Activated CD4-positive, alpha-beta T cell treated with anti-CD3 and anti-CD28 coated beads, Interleukin-2, amount 10 ng/mL, durations not matched to agents 7 days and 5 days (primary cell): ENCODE data around the gene MESP2. TPM values are rescaled to one million over a fixed set of nuclear protein-coding genes. Genes with fewer than 3 reads are reported as not detected.

ENCODE experiments used
- CTCF ChIA-PET: fragments of 350-600 bp; sonication (Branson Sonifier 250); formaldehyde crosslinking; loops from one replicate; lab custom pipeline; 2021; ENCODE audit warnings: antibody characterized with exemption; lab: Charles Lee
- POLR2A ChIA-PET: fragments of 350-600 bp; sonication (Branson Sonifier 250); formaldehyde crosslinking; loops from one replicate; lab custom pipeline; 2021; ENCODE audit warnings: antibody characterized with exemption; lab: Charles Lee
- DNase-seq: peaks from one replicate; pipeline ENCODE4 v3.0.0-alpha.2; 2020
- H3K27ac Mint-ChIP-seq: one replicate; pipeline ENCODE4 v1.8.0; 2021; ENCODE audit warnings: mild to moderate bottlenecking, moderate library complexity, mixed read lengths
- H3K27me3 Mint-ChIP-seq: one replicate; pipeline ENCODE4 v1.8.0; 2021; ENCODE audit warnings: mixed read lengths
- H3K36me3 Mint-ChIP-seq: one replicate; pipeline ENCODE4 v1.8.0; 2021; ENCODE audit warnings: low read depth, mixed read lengths
- H3K4me1 Mint-ChIP-seq: one replicate; pipeline ENCODE4 v1.8.0; 2021; ENCODE audit warnings: mixed read lengths
- H3K4me3 Mint-ChIP-seq: one replicate; pipeline ENCODE4 v1.8.0; 2021; ENCODE audit warnings: mild to moderate bottlenecking, moderate library complexity, mixed read lengths
- H3K9me3 Mint-ChIP-seq: one replicate; pipeline ENCODE4 v1.8.0; 2021; ENCODE audit warnings: mixed read lengths
- total RNA-seq, 2 experiments: library from RNA; stranded (reverse); gene quantifications; one replicate each; pipeline ENCODE4 v1.2.3, GENCODE V29; 2021

Gene MESP2
- total RNA-seq, 2 experiments from 2014 or later, result not detected

DNA sequence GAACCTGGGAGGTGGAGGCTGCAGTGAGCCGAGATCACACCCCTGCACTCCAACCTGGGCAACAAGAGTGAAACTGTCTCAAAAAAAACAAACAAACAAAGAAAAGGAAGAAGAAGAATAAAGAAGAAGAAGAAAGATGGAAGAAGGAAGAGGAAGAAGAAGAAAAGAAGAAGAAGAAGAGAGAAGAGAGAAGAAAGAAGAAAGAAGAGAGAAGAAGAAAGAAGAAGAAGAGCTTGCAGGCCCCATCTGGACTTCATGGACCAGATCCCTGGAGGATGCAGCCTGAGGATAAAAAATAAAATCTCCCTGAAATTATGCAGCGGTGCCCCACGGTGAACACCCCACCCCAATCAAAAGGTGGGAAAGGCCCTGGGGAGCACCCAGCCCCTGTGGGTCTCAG is 16.3 kb upstream of the MESP2 start:
- no peak for DNase-seq
- H3K9me3 Mint-ChIP-seq, result no peaks in the 10 kb centered on the region
- no peak overlapping the region for H3K27ac Mint-ChIP-seq
- no peak overlapping the region for H3K4me3 Mint-ChIP-seq
- ChIA-PET POLR2A (no interaction called here), CTCF (interaction anchor here (0.6 to 2.9 kb wide), 12 partner anchors 13 to 1931 kb away, joined by 3 to 25 read pairs (median 6); partner anchors contain the start of gene ARPIN)
- H3K4me1 Mint-ChIP-seq, result peaks cover 5% of the 10 kb centered on the region
- no peaks in the 10 kb centered on the region for H3K36me3 Mint-ChIP-seq
- peaks cover 11% of the 10 kb centered on the region for H3K27me3 Mint-ChIP-seq

DNA sequence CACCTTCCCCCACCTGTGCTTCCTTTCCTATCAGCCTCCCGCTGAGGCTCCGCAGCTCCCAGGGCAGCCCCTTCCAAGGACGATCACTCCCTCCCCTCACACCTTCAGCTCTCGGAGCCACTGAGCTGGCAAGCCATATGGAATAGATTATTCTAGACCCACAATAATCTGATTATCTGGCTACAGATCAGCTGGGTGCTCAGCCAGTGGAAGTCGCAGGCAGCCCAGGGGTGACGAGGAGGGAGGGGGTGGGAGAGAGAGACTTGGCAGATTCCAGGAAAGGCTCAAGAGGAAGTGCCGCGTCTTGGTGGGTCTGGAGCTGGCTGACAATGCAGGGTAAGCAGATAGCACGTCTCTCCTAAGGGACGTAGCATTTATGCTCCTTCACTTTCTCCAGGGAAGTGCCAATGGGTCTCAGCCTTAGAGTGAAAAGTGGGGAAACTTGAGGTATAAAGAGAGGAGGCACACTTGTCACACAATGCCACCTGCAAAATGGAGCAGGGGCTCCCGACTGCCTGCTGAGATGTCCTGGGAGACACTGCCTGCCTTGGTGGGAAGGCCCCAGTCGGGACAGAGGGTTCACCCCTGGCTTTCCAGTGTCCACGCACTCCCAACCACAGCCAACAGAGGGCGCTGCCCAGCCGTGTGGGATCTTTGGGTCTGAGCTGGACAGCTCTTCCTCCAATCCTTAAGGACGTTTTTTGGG is 15.7 kb upstream of the MESP2 start:
- ChIA-PET POLR2A (interaction anchor here (0.9 kb wide), 1 partner anchor 114 kb away, joined by 3 read pairs; no protein-coding TSS in a partner anchor), CTCF (interaction anchor here (0.6 to 2.9 kb wide), 23 partner anchors 9 to 1931 kb away, joined by 3 to 25 read pairs (median 4); partner anchors contain the start of genes ARPIN and MESP1)
- Mint-ChIP-seq H3K36me3 (no peaks in the 10 kb centered on the region), H3K4me1 (peaks cover 5% of the 10 kb centered on the region), H3K4me3 (no peak overlapping the region), H3K9me3 (no peaks in the 10 kb centered on the region), H3K27ac (no peak overlapping the region), H3K27me3 (peaks cover 9% of the 10 kb centered on the region)
- peak; percentile 75 for DNase-seq

- no peak overlapping the region for H3K4me3 Mint-ChIP-seq
- H3K4me1 Mint-ChIP-seq, result peaks cover 5% of the 10 kb centered on the region
- no peaks in the 10 kb centered on the region for H3K9me3 Mint-ChIP-seq
- CTCF ChIA-PET, result interaction anchor here (0.7 to 2.9 kb wide), 23 partner anchors 8 to 326 kb away, joined by 3 to 25 read pairs (median 4); partner anchors contain the start of genes ARPIN, MESP1 and MESP2
- POLR2A ChIA-PET, result interaction anchor here (0.9 kb wide), 1 partner anchor 114 kb away, joined by 3 read pairs; no protein-coding TSS in a partner anchor
- H3K27me3 Mint-ChIP-seq, result peaks cover 3% of the 10 kb centered on the region
- H3K27ac Mint-ChIP-seq, result no peak overlapping the region
- no peak for DNase-seq
- no peaks in the 10 kb centered on the region for H3K36me3 Mint-ChIP-seq
Measured at GRCh38 chr15:89761009-89761831, 14.9 kb upstream of the MESP2 start.

- CTCF ChIA-PET, result interaction anchor here (0.9 to 2.9 kb wide), 10 partner anchors 9 to 126 kb away, joined by 3 to 25 read pairs (median 4); partner anchors contain the start of gene MESP2
- POLR2A ChIA-PET, result no interaction called here
- DNase-seq, result no peak
- no peak overlapping the region for H3K4me3 Mint-ChIP-seq
- H3K36me3 Mint-ChIP-seq, result no peaks in the 10 kb centered on the region
- H3K27ac Mint-ChIP-seq, result no peak overlapping the region
- peaks cover 3% of the 10 kb centered on the region for H3K27me3 Mint-ChIP-seq
- peaks cover 5% of the 10 kb centered on the region for H3K4me1 Mint-ChIP-seq
- H3K9me3 Mint-ChIP-seq, result no peaks in the 10 kb centered on the region
Measured at GRCh38 chr15:89761929-89762328, 14.2 kb upstream of the MESP2 start.

GRCh38 chr15:89765694-89766093 is 10.4 kb upstream of the MESP2 start:
- no peak for DNase-seq
- Mint-ChIP-seq H3K27me3 (peaks cover 3% of the 10 kb centered on the region), H3K4me3 (no peak overlapping the region), H3K36me3 (no peaks in the 10 kb centered on the region), H3K27ac (no peak overlapping the region), H3K9me3 (no peaks in the 10 kb centered on the region), H3K4me1 (peaks cover 3% of the 10 kb centered on the region)
- ChIA-PET CTCF (interaction anchor here (0.7 to 1.8 kb wide), 2 partner anchors 9 to 11 kb away, joined by 3 to 6 read pairs; no protein-coding TSS in a partner anchor), POLR2A (no interaction called here)

DNA sequence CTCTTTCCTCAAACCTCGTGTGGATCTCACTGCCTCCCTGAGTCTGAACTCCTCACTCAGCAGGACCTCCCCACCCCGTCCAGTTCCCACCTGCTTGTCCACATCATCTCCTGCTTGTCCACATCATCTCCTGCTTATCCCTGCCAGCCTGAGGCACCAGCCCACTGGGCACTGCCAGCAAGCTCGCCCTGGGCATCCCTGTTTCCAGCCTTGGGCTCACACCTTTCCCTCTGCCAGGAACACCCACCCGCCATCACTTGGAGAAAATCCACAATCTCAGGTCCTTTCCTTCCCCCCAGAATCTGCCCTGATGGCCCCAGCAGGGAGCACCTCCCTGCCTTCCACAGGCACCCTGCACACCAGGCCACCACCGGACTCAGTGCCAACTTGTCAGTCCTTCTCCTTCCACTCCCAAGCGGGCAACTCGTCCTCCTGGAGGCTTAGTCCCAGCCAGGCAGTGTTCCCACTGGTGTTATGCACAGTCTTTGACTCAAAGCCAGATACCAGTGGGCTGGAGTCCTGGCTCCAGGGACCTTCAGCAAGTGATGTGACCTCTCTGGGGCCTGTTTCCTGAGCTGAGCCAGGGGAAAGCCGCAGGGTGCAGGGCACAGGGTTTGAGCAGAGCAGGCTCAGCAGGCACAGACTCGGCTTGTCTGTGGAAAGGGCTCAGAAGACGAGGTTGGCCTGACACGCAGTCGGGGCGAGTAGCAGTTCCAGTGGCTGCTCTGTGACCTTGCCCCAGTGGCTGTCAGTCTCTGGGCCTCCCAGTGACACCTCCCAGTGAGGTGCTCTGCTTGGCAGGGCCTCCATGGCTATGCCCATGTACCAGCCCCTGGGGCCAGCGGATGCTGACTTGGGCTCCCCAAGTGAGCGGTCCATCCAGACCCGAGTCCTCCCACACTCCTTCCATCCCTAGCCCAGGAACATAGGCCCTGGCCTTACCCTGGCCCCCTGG is 9.5 kb upstream of the MESP2 start:
- Mint-ChIP-seq H3K27me3 (peaks cover 3% of the 10 kb centered on the region), H3K4me3 (no peak overlapping the region), H3K27ac (no peak overlapping the region), H3K4me1 (no peaks in the 10 kb centered on the region), H3K36me3 (no peaks in the 10 kb centered on the region), H3K9me3 (no peaks in the 10 kb centered on the region)
- POLR2A ChIA-PET, result no interaction called here
- DNase-seq, result no peak
- CTCF ChIA-PET, result interaction anchor here (0.7 to 1.8 kb wide), 2 partner anchors 8 to 12 kb away, joined by 3 to 6 read pairs; no protein-coding TSS in a partner anchor

GRCh38 chr15:89767411-89767915 is 8.7 kb upstream of the MESP2 start:
- ChIA-PET POLR2A (no interaction called here), CTCF (interaction anchor here (0.9 to 1.8 kb wide), 2 partner anchors 15 to 107 kb away, joined by 4 read pairs; no protein-coding TSS in a partner anchor)
- no peak overlapping the region for H3K4me3 Mint-ChIP-seq

GRCh38 chr15:89768071-89768500 is 8.0 kb upstream of the MESP2 start:
- ChIA-PET POLR2A (no interaction called here), CTCF (interaction anchor here (0.9 to 1.8 kb wide), 3 partner anchors 7 to 107 kb away, joined by 4 to 5 read pairs (median 4); no protein-coding TSS in a partner anchor)

More at GRCh38 chr15:89767411-89767915, 8.7 kb upstream of the MESP2 start:
- no peak for DNase-seq
- Mint-ChIP-seq H3K4me1 (no peaks in the 10 kb centered on the region), H3K36me3 (no peaks in the 10 kb centered on the region), H3K27ac (no peak overlapping the region), H3K27me3 (peaks cover 3% of the 10 kb centered on the region), H3K9me3 (no peaks in the 10 kb centered on the region)

GRCh38 chr15:89769366-89769765 is 6.8 kb upstream of the MESP2 start:
- no peak overlapping the region for H3K27ac Mint-ChIP-seq
- no peaks in the 10 kb centered on the region for H3K9me3 Mint-ChIP-seq
- H3K4me1 Mint-ChIP-seq, result no peaks in the 10 kb centered on the region
- H3K27me3 Mint-ChIP-seq, result peaks cover 5% of the 10 kb centered on the region
- H3K4me3 Mint-ChIP-seq, result no peak overlapping the region
- POLR2A ChIA-PET, result no interaction called here
- CTCF ChIA-PET, result interaction anchor here (0.7 to 1.8 kb wide), 4 partner anchors 9 to 31 kb away, joined by 3 to 5 read pairs (median 4); no protein-coding TSS in a partner anchor
- no peak for DNase-seq
- no peaks in the 10 kb centered on the region for H3K36me3 Mint-ChIP-seq

More at GRCh38 chr15:89768071-89768500, 8.0 kb upstream of the MESP2 start:
- Mint-ChIP-seq H3K36me3 (no peaks in the 10 kb centered on the region), H3K4me3 (no peak overlapping the region), H3K4me1 (no peaks in the 10 kb centered on the region), H3K27me3 (peaks cover 3% of the 10 kb centered on the region), H3K27ac (no peak overlapping the region), H3K9me3 (no peaks in the 10 kb centered on the region)
- DNase-seq, result no peak

DNA sequence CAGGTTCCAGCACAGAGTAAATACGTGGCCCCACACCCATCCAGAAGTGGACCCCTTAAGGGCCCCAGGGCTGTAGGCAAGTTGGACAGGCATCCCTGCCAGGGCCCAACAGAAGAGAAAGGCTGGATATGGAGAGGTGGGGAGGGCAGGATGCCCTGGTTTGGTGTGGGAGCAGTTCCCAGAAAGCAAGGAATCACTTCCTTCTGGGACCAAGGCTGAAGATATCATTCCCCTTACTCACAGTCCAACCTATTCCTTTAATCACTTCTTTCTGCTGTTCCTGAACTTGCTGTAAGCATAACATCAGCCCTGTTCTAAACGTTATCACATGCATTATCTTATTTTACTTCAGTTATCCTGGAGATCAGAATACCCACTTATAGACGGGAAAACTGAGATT is 6.1 kb upstream of the MESP2 start:
- CTCF ChIA-PET, result interaction anchor here (1.1 to 1.6 kb wide), 2 partner anchors 9 to 16 kb away, joined by 3 to 5 read pairs; no protein-coding TSS in a partner anchor
- Mint-ChIP-seq H3K4me3 (no peak overlapping the region), H3K27me3 (peaks cover 5% of the 10 kb centered on the region), H3K9me3 (no peaks in the 10 kb centered on the region), H3K27ac (no peak overlapping the region), H3K4me1 (no peaks in the 10 kb centered on the region), H3K36me3 (no peaks in the 10 kb centered on the region)
- POLR2A ChIA-PET, result no interaction called here
- no peak for DNase-seq

- Mint-ChIP-seq H3K4me3 (no peak overlapping the region), H3K36me3 (no peaks in the 10 kb centered on the region), H3K4me1 (no peaks in the 10 kb centered on the region), H3K9me3 (no peaks in the 10 kb centered on the region), H3K27me3 (peaks cover 14% of the 10 kb centered on the region), H3K27ac (no peak overlapping the region)
- no peak for DNase-seq
- ChIA-PET POLR2A (no interaction called here), CTCF (interaction anchor here (0.6 to 3.3 kb wide), 7 partner anchors 10 to 1124 kb away, joined by 3 to 23 read pairs (median 3); no protein-coding TSS in a partner anchor)
Measured at GRCh38 chr15:89772932-89773583, 3.1 kb upstream of the MESP2 start.
